LHCN-M2 (cell line): ENCODE results near the gene RAB3IL1. TPM values are rescaled to one million over a fixed set of nuclear protein-coding genes. Genes with fewer than 3 reads are reported as not detected.
"Not testable (repeated sequence)": the region's sequence is repeated elsewhere in the genome, so short reads cannot be mapped to it uniquely, and the experiment has no call there.

Experiments used
- DNase-seq: peaks from one replicate; pipeline ENCODE4 v3.0.0-alpha.2; 2012; ENCODE audit warnings: low read depth
- total RNA-seq: library from RNA; depleted of rRNA; stranded (reverse); fragments of >200 nt; gene quantifications from 2 replicates; pipeline ENCODE4 v1.2.3, GENCODE V29; 2014

The RAB3IL1 gene
- total RNA-seq, 1 experiment from 2014 or later = 2.4 TPM

DNA sequence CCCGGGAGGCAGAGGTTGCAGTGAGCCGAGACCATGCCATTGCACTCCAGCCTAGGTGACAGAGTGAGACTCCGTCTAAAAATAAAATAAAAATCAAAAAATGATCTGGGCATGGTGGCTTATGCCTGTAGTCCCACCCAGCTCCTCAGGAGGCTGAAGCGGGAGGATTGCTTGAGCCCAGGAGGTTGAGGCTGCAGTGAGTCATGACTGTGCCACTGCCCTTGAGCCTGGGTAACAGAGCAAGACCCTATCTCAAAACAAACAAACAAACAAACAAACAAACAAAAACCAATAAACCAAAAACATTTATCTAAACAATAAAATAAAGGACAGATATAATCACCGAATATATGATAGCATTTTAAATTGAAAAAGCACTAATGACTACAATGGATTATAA lies 36.3 kb upstream of the RAB3IL1 start:
- not testable (repeated sequence) for DNase-seq

- DNase-seq = no peak
Observed at GRCh38 chr11:61952882-61953281, 35.5 kb upstream of the RAB3IL1 start.

DNA sequence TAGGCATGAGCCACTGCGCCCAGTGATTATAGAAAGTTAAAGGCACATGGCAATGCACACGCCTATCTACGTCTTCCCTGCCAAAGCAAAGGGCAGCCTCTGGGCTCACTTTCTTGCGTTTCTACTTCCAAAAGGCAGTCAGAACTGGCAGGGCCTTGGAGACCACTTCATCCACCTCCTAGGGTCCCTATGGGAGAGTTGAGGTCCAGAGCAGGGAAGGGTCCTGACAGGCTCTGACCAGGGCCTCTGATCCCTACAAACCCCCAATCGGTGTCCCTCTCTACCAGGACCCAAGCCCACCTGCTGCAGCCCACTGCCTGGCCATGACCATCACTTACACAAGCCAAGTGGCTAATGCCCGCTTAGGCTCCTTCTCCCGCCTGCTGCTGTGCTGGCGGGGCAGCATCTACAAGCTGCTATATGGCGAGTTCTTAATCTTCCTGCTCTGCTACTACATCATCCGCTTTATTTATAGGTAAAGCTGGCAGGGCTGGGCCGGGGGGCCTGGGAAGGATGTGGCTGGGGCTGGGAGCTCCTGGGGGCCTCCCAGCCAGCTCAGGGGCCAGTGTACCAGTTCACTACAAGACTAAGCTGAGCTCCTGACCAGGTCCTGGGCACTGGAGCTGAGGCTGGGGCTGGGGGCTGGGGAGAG lies 34.2 kb upstream of the RAB3IL1 start:
- no peak for DNase-seq

- DNase-seq = no peak
Observed at GRCh38 chr11:61950035-61950547, 32.7 kb upstream of the RAB3IL1 start, which contains the start of gene BEST1. Gene BEST1, plus strand, starts transcription at chr11:61950351. Its CDS starts 1,456 bp downstream, at chr11:61951807.

DNA sequence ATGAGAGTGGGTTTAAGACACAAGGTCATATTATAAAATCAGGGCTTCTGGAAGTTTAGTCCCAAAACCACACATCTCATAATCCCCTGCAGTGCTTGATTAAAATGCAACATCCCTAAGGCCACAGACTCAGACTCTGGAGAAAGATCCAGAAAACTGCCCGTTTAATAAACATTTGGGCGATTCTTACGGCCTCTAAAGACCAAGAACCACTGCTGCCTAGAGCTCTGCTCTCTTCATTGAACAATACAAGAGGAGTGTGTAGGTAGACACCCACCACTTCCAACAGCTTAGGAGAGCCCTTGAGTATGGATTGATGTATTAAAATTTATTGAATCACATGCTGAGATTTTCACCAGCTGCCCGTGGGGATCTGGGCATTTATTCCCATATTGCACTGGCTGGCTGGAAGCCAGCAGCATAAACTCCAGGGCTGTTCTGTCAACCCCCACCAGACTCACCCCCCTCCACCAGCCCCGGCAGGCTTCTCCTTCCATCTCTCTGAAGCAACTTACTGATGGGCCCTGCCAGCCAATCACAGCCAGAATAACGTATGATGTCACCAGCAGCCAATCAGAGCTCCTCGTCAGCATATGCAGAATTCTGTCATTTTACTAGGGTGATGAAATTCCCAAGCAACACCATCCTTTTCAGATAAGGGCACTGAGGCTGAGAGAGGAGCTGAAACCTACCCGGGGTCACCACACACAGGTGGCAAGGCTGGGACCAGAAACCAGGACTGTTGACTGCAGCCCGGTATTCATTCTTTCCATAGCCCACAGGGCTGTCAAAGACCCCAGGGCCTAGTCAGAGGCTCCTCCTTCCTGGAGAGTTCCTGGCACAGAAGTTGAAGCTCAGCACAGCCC lies 32.0 kb upstream of the RAB3IL1 start:
- peak; percentile 77 for DNase-seq

DNA sequence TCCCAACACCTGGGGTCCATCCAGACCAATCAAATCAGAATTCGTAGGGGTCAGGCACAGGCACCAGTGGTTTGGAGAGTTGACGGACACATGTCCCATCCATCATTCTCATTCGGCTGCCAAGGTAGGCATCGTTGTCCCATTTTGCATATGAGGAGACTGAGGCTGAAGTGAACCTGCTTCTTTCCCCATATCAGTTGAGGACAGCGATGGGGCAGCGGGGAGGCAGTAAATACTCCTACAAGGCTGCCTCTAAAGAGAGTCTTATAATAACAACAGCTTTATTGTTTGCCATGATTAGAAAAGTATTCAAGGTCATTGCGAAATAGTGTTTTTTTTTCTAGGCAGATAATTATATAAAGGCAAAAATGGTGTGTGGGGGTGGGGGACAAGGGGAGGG lies 31.1 kb upstream of the RAB3IL1 start:
- no peak for DNase-seq

DNA sequence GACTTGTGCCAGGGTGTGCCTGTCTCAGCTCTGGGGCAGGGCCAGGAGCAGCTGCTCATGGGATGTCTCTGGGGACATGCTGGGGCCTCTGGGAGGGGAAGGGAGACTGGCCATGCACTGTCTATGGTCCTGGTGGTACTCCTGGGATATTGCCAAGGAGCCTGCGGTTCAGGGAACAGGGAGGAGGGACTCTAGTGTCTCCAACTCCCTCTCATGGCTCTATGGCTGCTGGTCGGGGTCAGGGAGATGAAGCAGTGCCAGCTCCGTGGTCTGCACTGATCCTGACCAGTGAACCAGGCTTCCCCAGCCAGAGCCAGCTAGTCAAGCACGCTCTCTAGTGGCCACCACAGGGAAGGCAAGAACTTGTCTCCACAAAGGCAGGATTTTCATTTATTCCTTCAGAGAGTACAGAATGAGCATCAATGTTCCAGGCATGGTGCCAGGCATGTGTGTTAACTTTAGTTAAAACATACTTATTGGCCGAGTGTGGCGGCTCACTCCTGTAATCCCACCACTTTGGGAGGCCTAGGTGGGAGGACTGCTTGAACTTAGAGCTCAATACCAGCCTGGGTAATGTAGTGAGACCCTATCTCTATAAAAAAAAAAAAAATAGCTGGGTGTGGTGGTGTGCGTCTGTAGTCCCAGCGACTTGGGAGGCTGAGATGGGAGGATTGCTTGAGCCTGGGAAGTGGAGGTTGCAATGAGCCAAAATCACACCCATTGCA lies 30.3 kb upstream of the RAB3IL1 start:
- peak; percentile 88 for DNase-seq

DNA sequence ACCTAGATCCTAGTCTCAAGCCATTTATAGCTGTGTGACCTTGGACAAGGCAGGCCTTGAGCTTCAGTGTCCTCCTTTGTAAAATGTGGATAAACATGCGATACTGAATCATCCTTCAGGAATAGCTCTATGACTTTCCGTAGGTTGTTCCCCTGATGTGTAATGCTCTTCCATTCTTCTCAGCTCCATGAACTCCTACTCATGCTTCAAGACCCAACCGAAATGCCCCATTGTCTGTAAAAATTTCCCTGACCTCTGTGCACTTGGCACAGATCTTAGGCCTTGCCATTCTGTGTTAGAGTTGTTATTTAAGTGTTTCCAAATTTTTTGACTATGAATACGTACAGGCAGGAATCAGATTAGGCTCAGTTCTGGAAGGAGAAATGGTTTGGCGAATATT lies 29.5 kb upstream of the RAB3IL1 start:
- no peak for DNase-seq

GRCh38 chr11:61945191-61945590 lies 27.8 kb upstream of the RAB3IL1 start:
- no peak for DNase-seq

DNA sequence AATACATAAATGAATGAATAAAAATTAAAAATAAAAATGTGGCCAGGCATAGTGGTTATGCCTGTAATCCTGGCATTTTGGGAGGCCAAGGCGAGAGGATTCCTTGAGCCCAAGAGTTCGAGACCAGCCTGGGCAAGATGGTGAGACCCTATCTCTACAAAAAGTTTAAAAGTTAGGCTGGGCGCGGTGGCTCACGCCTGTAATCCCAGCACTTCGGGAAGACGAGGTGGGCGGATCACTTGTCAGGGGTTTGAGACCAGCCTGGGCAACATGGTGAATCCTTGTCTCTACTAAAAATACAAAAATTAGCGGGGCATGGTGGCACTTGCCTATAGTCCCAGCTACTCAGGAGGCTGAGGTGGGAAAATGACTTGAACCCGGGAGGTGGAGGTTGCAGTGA lies 23.1 kb upstream of the RAB3IL1 start:
- DNase-seq = no peak

- DNase-seq = no peak
Observed at GRCh38 chr11:61935861-61936260, 18.5 kb upstream of the RAB3IL1 start.

DNA sequence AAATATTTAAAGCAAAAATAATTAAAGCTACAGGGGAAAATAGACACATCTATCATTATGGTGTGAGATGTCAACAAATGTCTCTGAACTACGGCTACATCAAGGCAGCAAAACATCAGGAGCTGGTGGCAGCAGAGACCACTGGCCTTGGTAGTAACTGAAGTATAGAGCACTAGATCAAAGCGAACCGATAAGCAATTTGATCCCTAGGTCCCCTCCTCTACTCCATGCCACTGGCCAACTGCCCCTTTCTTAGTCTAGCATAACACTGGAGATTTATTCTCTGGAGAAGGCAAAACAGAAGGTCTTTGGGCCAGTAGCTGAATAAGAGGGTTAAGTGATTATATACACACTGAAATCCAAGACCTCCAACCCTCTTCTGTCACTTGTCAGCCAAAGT lies 13.6 kb upstream of the RAB3IL1 start:
- no peak for DNase-seq

GRCh38 chr11:61928606-61929005 lies 11.2 kb upstream of the RAB3IL1 start:
- peak; percentile 10 for DNase-seq

- DNase-seq = no peak
Observed at GRCh38 chr11:61927501-61927900, 10.1 kb upstream of the RAB3IL1 start.

- DNase-seq = no peak
Observed at GRCh38 chr11:61926235-61926634, 8.9 kb upstream of the RAB3IL1 start.

- DNase-seq = no peak
Observed at GRCh38 chr11:61925736-61926135, 8.4 kb upstream of the RAB3IL1 start.

DNA sequence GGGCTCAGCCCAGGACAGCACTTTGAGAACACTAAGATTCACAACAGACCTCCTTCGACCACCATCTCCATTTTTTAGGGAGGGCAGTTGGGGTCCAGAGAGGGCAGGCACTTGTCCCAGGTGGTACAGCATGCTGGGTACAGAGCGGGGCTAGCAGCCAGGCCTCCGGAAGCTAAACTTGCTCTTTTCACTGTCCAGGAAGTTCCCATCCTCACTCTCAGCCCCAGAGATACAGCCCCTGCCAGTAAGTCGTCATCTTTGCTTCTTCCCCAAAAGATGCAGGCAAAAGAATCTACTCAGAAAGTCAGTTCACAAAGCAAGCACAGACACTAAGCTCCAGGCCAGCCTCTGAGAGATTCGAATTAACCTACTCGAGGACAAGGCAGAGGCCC lies 6.7 kb upstream of the RAB3IL1 start:
- DNase-seq = no peak

DNA sequence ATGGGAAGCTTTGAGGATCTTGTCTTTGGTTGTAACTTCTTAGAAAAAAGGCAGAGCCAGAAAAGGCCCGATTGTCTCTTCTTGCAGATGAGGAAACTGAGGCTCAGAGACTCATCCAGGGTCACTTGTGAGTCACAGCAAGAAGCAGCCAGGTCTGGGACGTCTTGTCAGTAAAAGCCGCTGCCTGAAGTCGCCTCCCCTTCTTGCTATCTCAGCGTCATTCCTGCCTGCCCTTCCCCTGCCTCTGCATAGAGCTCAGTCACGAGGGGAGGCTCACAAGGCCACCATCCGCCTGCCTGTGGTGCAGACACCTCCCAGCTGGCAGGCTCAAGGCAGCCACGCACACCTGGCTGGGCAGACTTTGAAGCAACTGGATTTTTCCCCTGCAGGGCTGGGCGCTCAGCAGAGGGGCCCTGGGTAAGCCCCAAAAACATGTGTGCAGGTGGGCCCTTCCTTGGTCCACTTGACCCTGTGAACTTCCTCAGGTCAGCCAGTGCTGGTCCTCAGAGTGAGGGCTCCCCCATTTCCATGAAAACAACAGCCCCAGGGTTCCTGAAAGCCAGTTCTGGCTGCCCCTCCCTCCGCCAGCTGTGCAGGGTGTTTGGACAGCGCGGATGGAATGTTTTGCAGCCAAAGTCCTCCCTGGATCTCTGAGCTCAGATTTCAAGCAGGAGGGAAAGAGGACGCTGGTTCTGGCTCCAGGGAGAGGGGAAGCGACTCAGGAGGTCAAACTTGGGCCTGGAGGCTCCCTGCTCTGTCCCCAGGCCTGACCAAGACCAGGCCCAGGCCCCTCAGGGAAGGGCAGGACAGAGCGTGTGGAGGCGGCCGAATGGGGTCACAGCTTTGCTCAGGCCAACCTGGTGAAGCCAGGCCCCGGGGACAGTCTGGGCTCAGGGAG lies 6.0 kb upstream of the RAB3IL1 start:
- peak; percentile 8 for DNase-seq

GRCh38 chr11:61922539-61922938 lies 5.2 kb upstream of the RAB3IL1 start:
- no peak for DNase-seq

GRCh38 chr11:61921446-61921845 lies 4.1 kb upstream of the RAB3IL1 start:
- no peak for DNase-seq
